Astrocyte (in vitro differentiated cells and primary cell): Measurements from ENCODE around the gene DAG1.

Source experiments
- EZH2 ChIP-seq: IDR thresholded peaks from 2 replicates; pipeline ENCODE4 v1.6.1; 2012; ENCODE audit warnings: mild to moderate bottlenecking, low read length, inconsistent platforms; ENCODE audit not compliant: insufficient read depth
- TF ChIP-seq, protein P1 (sequence below): IDR thresholded peaks from 2 replicates; pipeline ENCODE4 v1.5.1; 2011; ENCODE audit warnings: low read depth, mild to moderate bottlenecking, inconsistent platforms, low read length, moderate library complexity; ENCODE audit not compliant: insufficient read depth

DNA sequence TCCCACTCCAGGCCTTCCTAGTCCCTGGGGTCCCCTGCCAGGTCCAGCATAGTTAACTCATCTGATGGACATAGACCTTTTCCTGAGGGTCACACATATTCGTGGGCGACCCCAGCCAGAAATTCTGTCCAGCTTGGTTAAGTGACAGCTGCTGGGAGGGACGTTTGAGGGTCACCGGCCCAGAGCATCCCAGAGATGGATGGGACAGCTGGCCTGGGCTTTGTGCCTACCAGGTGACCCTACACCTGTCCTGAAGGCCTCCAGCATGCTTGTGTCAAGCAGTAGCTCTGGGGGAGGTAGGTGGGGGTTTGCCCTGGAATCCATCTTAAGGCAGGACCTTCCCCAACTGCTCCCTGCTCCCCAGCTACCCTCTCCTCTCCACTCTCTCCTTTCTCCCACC is 9.1 kb upstream of the DAG1 start:
- TF ChIP-seq, protein P1, sequence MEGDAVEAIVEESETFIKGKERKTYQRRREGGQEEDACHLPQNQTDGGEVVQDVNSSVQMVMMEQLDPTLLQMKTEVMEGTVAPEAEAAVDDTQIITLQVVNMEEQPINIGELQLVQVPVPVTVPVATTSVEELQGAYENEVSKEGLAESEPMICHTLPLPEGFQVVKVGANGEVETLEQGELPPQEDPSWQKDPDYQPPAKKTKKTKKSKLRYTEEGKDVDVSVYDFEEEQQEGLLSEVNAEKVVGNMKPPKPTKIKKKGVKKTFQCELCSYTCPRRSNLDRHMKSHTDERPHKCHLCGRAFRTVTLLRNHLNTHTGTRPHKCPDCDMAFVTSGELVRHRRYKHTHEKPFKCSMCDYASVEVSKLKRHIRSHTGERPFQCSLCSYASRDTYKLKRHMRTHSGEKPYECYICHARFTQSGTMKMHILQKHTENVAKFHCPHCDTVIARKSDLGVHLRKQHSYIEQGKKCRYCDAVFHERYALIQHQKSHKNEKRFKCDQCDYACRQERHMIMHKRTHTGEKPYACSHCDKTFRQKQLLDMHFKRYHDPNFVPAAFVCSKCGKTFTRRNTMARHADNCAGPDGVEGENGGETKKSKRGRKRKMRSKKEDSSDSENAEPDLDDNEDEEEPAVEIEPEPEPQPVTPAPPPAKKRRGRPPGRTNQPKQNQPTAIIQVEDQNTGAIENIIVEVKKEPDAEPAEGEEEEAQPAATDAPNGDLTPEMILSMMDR = no peak
- no peak for TF ChIP-seq EZH2
